Fibroblast of lung (primary cell): ENCODE results near the gene CD151.

Source experiments
- CTCF ChIP-seq, 2 donors: IDR thresholded peaks in 1 of 2; conservative IDR thresholded peaks in 1 of 2; 1 replicate in 1 of 2; 2 replicates in 1 of 2; pipeline ENCODE4 v1.5.1; 2011 to 2012; ENCODE audit warnings: low read length in 2 of 2, control low read depth in 1 of 2, inconsistent platforms in 1 of 2, low read depth in 1 of 2, mild to moderate bottlenecking in 1 of 2
- EZH2 ChIP-seq: IDR thresholded peaks from 2 replicates; pipeline ENCODE4 v1.5.1; 2012; ENCODE audit warnings: low read length, control low read depth, mild to moderate bottlenecking; ENCODE audit errors: missing control alignments

GRCh38 chr11:880447-880846, 47.7 kb downstream of the CD151 start:
- TF ChIP-seq EZH2 (no peak), CTCF (conservative IDR thresholded peaks at IDR 0.05 in 1 of 2, IDR thresholded peaks at IDR 0.05 in 1 of 2; ENCODE audit: low read depth in 1 of 2, low read length in 2 of 2) (no peak)
